Uterus (tissue), 2 donors: ENCODE results near the gene SWT1.

Source experiments
- CTCF ChIP-seq, 4 experiments: fragments of 200-600 bp in 2 of 4; fragments of 450-650 bp in 2 of 4; sonication (generic) in 2 of 4; IDR thresholded peaks; one replicate each; pipeline ENCODE4 v1.5.1; 2016 to 2019; ENCODE audit warnings: antibody characterized with exemption in 4 of 4, mild to moderate bottlenecking in 2 of 4, moderate library complexity in 1 of 4
- POLR2A ChIP-seq, 2 donors: fragments of 450-650 bp; IDR thresholded peaks; one replicate each; pipeline ENCODE4 v1.6.1; 2016; ENCODE audit warnings: antibody characterized with exemption in 2 of 2, mild to moderate bottlenecking in 1 of 2, moderate library complexity in 1 of 2

GRCh38 chr1:185311589-185312225 lies 154.7 kb downstream of the SWT1 start:
- TF ChIP-seq CTCF (IDR thresholded peaks at IDR 0.05) (no peak), POLR2A (IDR thresholded peaks at IDR 0.05) (no peak)
